ENCODE measurements around the gene KRTAP4-7.
"Not testable (repeated sequence)": the region's sequence is repeated elsewhere in the genome, so short reads cannot be mapped to it uniquely, and the experiment has no call there.

Gene KRTAP4-7

DNA sequence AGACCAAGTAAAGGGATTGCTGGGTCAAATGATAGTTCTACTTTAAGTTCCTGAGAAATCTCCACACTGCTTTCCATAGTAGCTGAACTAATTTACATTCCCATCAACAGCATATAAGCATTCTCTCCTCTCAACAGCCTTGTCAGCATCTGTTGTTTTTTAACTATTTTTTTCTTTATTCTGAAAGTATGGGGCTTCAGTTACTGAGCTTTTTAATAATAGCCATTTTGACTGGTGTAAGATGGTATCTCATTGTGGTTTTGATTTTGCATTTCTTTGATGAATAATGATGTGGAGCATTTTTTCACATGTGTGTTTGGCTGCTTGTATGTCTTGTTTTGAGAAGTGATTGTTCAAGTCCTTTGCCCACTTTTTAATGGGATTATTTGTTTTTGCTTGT, 31.4 kb upstream of the KRTAP4-7 start:
- TF ChIP-seq, protein P1, sequence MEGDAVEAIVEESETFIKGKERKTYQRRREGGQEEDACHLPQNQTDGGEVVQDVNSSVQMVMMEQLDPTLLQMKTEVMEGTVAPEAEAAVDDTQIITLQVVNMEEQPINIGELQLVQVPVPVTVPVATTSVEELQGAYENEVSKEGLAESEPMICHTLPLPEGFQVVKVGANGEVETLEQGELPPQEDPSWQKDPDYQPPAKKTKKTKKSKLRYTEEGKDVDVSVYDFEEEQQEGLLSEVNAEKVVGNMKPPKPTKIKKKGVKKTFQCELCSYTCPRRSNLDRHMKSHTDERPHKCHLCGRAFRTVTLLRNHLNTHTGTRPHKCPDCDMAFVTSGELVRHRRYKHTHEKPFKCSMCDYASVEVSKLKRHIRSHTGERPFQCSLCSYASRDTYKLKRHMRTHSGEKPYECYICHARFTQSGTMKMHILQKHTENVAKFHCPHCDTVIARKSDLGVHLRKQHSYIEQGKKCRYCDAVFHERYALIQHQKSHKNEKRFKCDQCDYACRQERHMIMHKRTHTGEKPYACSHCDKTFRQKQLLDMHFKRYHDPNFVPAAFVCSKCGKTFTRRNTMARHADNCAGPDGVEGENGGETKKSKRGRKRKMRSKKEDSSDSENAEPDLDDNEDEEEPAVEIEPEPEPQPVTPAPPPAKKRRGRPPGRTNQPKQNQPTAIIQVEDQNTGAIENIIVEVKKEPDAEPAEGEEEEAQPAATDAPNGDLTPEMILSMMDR (conservative IDR thresholded peaks at IDR 0.05; ENCODE audit: low read length), result no peak
- H3K4me3 ChIP-seq (ENCODE audit: low read length), result no peak overlapping the region
- peak; percentile 87 for DNase-seq (ENCODE audit: low read depth)

DNA sequence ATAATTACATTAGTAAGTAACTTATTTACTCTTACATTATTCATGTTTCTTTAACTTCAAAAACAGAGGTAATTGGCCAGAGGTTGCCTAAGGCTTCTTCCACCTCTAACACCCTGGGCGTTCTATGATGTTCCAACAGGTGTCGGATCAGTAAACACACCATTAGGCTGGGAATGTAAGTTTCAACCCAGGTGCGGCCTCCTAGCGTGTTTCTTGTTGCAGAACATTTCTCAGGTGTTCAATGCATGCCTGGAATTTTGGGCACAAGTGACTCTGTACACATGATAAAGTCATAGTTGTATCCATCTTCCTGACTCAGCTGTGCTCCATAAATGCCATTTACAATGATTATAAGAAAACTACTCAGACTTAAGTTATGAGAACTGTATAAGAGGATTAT, 29.9 kb upstream of the KRTAP4-7 start:
- no peak overlapping the region for H3K4me3 ChIP-seq (ENCODE audit: low read length)

DNA sequence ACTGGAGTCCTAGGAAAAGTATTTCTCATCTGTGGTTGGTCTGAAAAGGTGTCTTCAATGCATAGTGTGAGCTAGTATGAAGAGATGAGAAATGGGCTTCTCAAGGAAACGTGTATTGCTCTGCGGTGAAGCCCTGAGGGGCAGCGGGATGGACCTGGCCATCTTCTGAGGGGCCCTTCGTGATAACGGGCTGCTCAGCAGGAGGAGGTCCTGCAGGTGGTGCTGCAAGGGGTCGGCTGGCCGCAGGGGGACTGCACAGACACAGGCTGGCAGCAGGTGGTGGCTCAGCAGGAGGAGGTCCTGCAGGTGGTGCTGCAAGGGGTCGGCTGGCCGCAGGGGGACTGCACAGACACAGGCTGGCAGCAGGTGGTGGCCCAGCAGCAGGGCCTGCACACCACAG, 29.4 kb upstream of the KRTAP4-7 start:
- H3K4me3 ChIP-seq (ENCODE audit: low read length); DNase-seq (ENCODE audit: low read depth): not testable (repeated sequence)

More for the DNA sequence above, 29.9 kb upstream of the KRTAP4-7 start:
- DNase-seq (ENCODE audit: low read depth), result no peak
- TF ChIP-seq, protein P1 (conservative IDR thresholded peaks at IDR 0.05; ENCODE audit: low read length), result no peak

DNA sequence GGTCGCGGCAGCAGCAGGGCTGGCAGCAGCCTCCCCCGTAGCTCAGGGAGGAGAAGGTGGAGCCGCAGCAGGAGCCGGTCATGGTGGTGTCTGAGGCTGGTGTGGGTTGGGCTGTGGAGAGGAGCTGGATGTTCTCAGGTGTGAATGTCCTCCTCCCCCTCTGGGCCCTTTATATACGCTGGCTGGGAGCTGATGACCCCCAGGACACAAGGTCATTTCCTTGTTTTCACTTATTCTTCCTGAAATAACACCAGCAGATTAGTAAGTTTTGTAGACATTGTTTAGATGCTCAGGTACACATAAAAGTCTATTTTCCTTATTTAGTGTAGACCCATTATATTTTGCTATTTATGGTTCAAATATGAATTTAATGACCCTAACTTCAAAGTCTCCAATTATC, 28.8 kb upstream of the KRTAP4-7 start, which contains the start of gene KRTAP2-2:
KRTAP2-2 (minus strand) TSS at position 101 of the 400 bp plus-strand sequence; CDS start at position 82, 19 bp downstream.
- DNase-seq (ENCODE audit: low read depth); H3K4me3 ChIP-seq (ENCODE audit: low read length): not testable (repeated sequence)

DNA sequence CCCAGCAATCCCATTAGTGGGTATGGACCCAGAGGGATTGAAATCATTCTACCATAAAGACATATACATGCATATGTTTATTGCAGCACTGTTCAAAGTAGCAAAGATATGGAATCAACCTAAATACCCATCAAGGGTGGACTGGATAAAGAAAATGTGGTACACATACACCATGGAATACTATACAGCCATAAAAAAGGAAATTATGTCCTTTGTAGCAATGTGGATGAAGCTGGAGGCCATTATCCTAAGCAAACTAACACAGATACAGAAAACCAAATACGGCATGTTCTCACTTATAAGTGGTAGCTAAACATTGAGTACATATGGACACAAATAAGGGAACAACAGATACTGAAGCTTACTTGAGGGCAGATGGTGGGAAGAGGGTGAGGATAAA, 26.4 kb upstream of the KRTAP4-7 start:
- TF ChIP-seq, protein P1 (conservative IDR thresholded peaks at IDR 0.05; ENCODE audit: low read length), result no peak
- no peak for DNase-seq (ENCODE audit: low read depth)
- no peak overlapping the region for H3K4me3 ChIP-seq (ENCODE audit: low read length)

DNA sequence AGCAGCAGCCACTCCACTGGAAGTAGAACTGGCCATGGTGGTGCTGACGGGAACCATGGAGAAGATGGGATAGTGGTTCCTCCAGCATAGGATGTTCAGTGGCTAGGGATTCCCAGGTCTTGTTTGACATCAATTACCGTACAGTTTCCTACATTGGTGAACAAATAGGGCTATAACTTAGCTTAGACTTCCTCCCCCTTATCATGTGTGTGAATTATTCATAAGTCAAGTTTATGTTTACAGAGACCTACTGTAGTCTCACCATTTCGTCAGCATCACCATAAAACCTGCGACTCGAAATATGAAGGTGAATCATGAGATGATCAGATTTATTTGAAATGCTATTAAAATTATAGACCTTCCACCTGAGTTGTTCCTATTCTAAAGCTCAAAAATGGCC, 25.2 kb upstream of the KRTAP4-7 start:
- no peak overlapping the region for H3K4me3 ChIP-seq (ENCODE audit: low read length)
- no peak for DNase-seq (ENCODE audit: low read depth)
- TF ChIP-seq, protein P1 (conservative IDR thresholded peaks at IDR 0.05; ENCODE audit: low read length), result no peak

DNA sequence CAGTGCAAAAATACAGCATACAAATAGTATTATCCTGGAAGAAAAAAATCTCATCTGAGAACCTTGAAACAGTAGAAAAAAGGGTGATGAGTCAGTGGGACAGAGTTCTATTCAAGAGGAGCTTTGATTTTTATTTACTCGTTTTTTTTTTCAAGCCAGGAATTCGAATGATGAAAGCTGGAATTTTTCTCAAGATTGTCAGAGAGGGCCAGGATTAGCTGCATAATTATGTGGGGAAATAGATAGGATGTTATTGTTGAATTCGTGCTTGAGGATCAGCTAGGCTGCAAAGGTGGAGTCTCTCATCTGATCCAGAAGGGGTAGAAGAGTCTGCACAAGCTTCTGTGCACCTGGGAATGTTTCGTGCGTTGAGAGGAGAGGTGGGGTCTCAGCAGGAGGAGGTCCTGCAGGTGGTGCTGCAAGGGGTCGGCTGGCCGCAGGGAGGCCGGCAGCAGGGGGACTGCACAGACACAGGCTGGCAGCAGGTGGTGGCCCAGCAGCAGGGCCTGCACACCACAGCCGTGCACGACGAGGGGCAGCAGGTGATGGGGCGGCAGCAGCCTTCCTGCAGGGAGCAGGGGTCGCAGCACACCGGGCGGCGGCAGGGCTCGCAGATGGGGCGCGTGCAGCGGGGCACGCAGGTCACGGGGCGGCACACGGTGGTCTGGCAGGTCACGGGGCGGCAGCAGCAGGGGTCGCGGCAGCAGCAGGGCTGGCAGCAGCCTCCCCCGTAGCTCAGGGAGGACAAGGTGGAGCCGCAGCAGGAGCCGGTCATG, 24.5 kb upstream of the KRTAP4-7 start:
- not testable (repeated sequence) for H3K4me3 ChIP-seq (ENCODE audit: low read length)
- peak; percentile 95 for DNase-seq (ENCODE audit: low read depth)

DNA sequence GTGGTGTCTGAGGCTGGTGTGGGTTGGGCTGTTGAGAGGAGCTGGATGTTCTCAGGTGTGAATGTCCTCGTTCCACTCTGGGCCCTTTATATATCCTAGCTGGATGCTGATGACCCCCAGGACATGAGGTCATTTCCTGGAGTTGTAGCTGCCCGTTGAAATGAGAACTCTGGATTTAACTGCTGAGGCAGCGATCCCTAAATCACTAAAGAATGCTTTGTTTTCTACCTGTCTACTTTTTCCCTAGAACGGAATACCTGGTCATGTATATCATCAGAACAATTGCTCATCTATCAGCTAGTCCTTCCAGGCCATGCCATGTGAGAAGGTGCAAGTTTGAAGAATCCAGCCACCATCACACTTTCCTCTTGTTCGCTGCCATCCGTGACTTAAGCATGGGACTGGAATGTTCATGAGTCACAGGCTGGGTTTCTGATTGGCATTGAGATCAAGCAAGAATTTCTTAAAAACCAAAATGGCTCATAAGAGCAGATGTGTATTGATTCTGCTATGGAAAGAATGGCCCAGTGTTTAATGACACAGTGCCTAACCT, 23.8 kb upstream of the KRTAP4-7 start, which contains the start of gene KRTAP2-3:
KRTAP2-3 (minus strand) TSS at position 63 of the 553 bp plus-strand sequence. CDS start 64 bp downstream, outside the sequence.
- DNase-seq (ENCODE audit: low read depth), result peak; percentile 99
- TF ChIP-seq, protein P1 (conservative IDR thresholded peaks at IDR 0.05; ENCODE audit: low read length), result no peak
- no peak within 1 kb of the TSS for H3K4me3 ChIP-seq (ENCODE audit: low read length)

All from AG10803 (cell line).